Lower leg skin (tissue), 4 donors: ENCODE data around the gene RIOK3. TPM values are rescaled to one million over a fixed set of nuclear protein-coding genes. Genes with fewer than 3 reads are reported as not detected.

Source experiments
- DNase-seq, 2 donors: peaks; one replicate each; pipeline ENCODE4 v3.0.0-alpha.2; 2019; ENCODE audit warnings: low spot score in 2 of 2
- H3K4me3 ChIP-seq: fragments of 200-600 bp; sonication (generic); 2 replicates; pipeline ENCODE4 v1.5.1; 2017; ENCODE audit warnings: mild to moderate bottlenecking, low read depth; ENCODE audit not compliant: poor library complexity, severe bottlenecking
- CTCF ChIP-seq, 3 donors: fragments of 450-650 bp; IDR thresholded peaks; one replicate each; pipeline ENCODE4 v1.5.1; 2016; ENCODE audit warnings: antibody characterized with exemption in 3 of 3, mild to moderate bottlenecking in 3 of 3, moderate library complexity in 2 of 3
- POLR2A ChIP-seq, 2 donors: fragments of 450-650 bp; IDR thresholded peaks; one replicate each; pipeline ENCODE4 v1.6.1; 2016 to 2017; ENCODE audit warnings: antibody characterized with exemption in 2 of 2, mild to moderate bottlenecking in 1 of 2, moderate library complexity in 1 of 2
- WGBS, 2 donors: methylation state at CpG; one replicate each; pipeline ENCODE4 v1.1.5; 2018; 5-methylcytosine and 5-hydroxymethylcytosine counted together
- intact Hi-C: fragments of 100-400 bp; cut with DNase I; formaldehyde crosslinking; loops from one replicate; pipeline ENCODE4 v1.15.0; 2023; ENCODE audit warnings: low total_unique reads
- total RNA-seq, 4 donors: library from RNA; depleted of rRNA; stranded (reverse); fragments of >200 nt; gene quantifications; one replicate each; pipeline ENCODE4 v1.1.0, GENCODE V29; 2016

The RIOK3 gene
- total RNA-seq, 4 donors from 2014 or later: 74.2 to 131 (median 98.7) TPM

- TF ChIP-seq CTCF (IDR thresholded peaks at IDR 0.05): no peak
- TF ChIP-seq POLR2A (IDR thresholded peaks at IDR 0.05): no peak
- intact Hi-C loops: loop anchor here (10.0 kb wide), 1 partner anchor 55 kb away; the partner anchor contains the start of gene NPC1
- WGBS, 2 donors: 87 to 88% methylated on average over 7 of the region's 7 CpGs
- no peak overlapping the region for H3K4me3 ChIP-seq
- no peak for DNase-seq
Observed at GRCh38 chr18:23530195-23530594, 77.1 kb downstream of the RIOK3 start.

GRCh38 chr18:23531912-23532311 is 78.8 kb downstream of the RIOK3 start:
- WGBS, 2 donors: 85 to 90% methylated on average over 13 of the region's 13 CpGs
- intact Hi-C loops: loop anchor here (10.0 kb wide), 1 partner anchor 53 kb away; the partner anchor contains the start of gene NPC1
- TF ChIP-seq CTCF (IDR thresholded peaks at IDR 0.05) (no peak), POLR2A (IDR thresholded peaks at IDR 0.05) (no peak)
- no peak for DNase-seq
- H3K4me3 ChIP-seq: no peak overlapping the region

Other genes with a start within 250 kb of the RIOK3 start
- 10 to 100 TPM; 16.6 to 33.1 (median 25.4) TPM for gene RMC1, start 50.2 kb downstream of the RIOK3 start, total RNA-seq
- gene NPC1, start 133.2 kb downstream of the RIOK3 start, total RNA-seq: 100 to 1,000 TPM in 2 of 4 donors, 10 to 100 TPM in 2; 75.1 to 114 (median 100) TPM
- gene ANKRD29, start 209.6 kb downstream of the RIOK3 start, total RNA-seq: 1 to 10 TPM in 3 of 4 donors, under 1 TPM in 1; 0.99 to 4.4 (median 1.8) TPM
- 100 to 1,000 TPM; 155 to 456 (median 173) TPM for gene LAMA3, start 236.2 kb downstream of the RIOK3 start, total RNA-seq